Peyer's patch (tissue), 4 donors: ENCODE results near the gene ETDC. TPM values are rescaled to one million over a fixed set of nuclear protein-coding genes. Genes with fewer than 3 reads are reported as not detected.

Source experiments
- DNase-seq, 3 donors: peaks; one replicate each; pipeline ENCODE4 v3.0.0-alpha.2; 2017 to 2019
- H3K27ac ChIP-seq, 4 donors: fragments of 200-600 bp; sonication (generic); one replicate each; pipeline ENCODE4 v1.5.1; 2016 to 2019
- H3K27me3 ChIP-seq, 2 donors: fragments of 200-600 bp; sonication (generic); one replicate each; pipeline ENCODE4 v1.5.1; 2019
- H3K36me3 ChIP-seq, 3 donors: fragments of 200-600 bp; sonication (generic); one replicate each; pipeline ENCODE4 v1.5.1; 2016 to 2019
- H3K4me1 ChIP-seq, 4 donors: fragments of 200-600 bp; sonication (generic); one replicate each; pipeline ENCODE4 v1.5.1; 2016 to 2019
- H3K4me3 ChIP-seq, 4 donors: fragments of 200-600 bp; sonication (generic); 1 replicate in 3 of 4; 2 replicates in 1 of 4; pipeline ENCODE4 v1.5.1; 2016 to 2019; ENCODE audit warnings: mild to moderate bottlenecking in 1 of 4
- H3K9me3 ChIP-seq, 4 donors: fragments of 200-600 bp; sonication (generic); one replicate each; pipeline ENCODE4 v1.5.1; 2016 to 2019; ENCODE audit warnings: mild to moderate bottlenecking in 1 of 4
- POLR2A ChIP-seq, 2 donors: fragments of 450-650 bp; IDR thresholded peaks; one replicate each; pipeline ENCODE4 v1.5.1; 2017; ENCODE audit warnings: antibody characterized with exemption in 2 of 2, mild to moderate bottlenecking in 2 of 2, moderate library complexity in 2 of 2
- total RNA-seq, 4 donors: library from RNA; depleted of rRNA; stranded (reverse); fragments of >200 nt; gene quantifications; one replicate each; pipeline ENCODE4 v1.1.0, GENCODE V29; 2016
- TF ChIP-seq, protein P1 (sequence below), 6 experiments: fragments of 450-650 bp in 4 of 6; fragments of 200-600 bp in 2 of 6; sonication (generic) in 1 of 6; IDR thresholded peaks; one replicate each; pipeline ENCODE4 v1.5.1; 2017 to 2019; ENCODE audit warnings: antibody characterized with exemption in 6 of 6, mild to moderate bottlenecking in 3 of 6, moderate library complexity in 1 of 6

Gene ETDC
- total RNA-seq, 4 donors from 2014 or later = not detected

DNA sequence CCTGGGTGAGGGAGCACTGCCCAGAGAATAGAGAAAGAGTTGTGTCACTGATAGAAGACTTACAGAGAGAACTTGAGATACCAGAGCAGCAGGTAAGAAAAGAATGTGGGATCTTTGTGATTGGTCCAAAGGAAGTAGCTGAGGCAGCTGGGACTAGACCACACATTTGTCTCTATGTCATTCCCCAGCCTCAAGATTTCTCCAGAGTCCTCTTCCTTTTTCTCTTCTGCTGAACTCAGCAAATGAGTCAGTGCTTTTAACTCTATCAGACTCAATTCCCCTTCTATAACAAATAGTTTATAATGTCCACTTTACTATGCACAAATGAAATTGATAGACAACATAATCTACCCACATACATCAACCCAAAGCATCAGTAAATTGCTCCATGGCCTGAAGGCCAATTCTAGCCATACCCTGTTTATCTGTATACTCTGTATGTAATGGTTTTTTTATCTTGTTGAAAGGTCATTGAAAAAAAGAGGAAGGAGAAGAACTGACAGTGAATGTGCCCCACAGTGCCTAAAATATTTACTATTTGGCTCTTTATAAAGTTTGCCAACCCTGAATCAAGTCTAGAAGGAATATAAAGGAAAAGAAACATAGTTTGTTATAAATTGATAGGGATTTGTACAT is 38.2 kb downstream of the ETDC start:
- H3K36me3 ChIP-seq = peaks cover 0 to 18% (median 3%) of the 10 kb centered on the region in 3 donors
- TF ChIP-seq POLR2A (IDR thresholded peaks at IDR 0.05) = no peak
- TF ChIP-seq, protein P1, sequence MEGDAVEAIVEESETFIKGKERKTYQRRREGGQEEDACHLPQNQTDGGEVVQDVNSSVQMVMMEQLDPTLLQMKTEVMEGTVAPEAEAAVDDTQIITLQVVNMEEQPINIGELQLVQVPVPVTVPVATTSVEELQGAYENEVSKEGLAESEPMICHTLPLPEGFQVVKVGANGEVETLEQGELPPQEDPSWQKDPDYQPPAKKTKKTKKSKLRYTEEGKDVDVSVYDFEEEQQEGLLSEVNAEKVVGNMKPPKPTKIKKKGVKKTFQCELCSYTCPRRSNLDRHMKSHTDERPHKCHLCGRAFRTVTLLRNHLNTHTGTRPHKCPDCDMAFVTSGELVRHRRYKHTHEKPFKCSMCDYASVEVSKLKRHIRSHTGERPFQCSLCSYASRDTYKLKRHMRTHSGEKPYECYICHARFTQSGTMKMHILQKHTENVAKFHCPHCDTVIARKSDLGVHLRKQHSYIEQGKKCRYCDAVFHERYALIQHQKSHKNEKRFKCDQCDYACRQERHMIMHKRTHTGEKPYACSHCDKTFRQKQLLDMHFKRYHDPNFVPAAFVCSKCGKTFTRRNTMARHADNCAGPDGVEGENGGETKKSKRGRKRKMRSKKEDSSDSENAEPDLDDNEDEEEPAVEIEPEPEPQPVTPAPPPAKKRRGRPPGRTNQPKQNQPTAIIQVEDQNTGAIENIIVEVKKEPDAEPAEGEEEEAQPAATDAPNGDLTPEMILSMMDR (IDR thresholded peaks at IDR 0.05) = no peak
- H3K27me3 ChIP-seq = no peaks in the 10 kb centered on the region
- H3K9me3 ChIP-seq = no peaks in the 10 kb centered on the region
- peaks cover 0 to 4% (median 0%) of the 10 kb centered on the region in 4 donors for H3K4me1 ChIP-seq
- no peak overlapping the region for H3K4me3 ChIP-seq
- no peak overlapping the region for H3K27ac ChIP-seq
- no peak for DNase-seq

DNA sequence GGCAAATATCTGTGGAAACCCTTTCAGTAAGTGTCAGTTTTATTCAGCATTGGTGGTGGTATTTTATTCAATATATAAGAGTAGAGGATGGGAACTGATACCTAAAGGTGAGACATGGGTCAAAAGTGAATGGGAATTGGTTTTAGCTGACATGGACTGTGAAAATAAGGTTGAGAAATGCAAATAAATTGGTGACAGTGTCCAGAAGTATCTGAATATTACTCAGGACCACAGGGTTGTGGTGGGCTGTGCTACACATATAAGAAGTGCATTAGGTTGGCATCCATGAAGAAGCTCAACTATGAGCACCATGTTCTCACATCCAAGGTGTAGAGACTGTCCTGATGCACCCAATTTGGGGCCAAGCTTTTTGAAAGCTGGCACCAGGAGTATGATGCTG is 45.0 kb downstream of the ETDC start:
- Histone ChIP-seq H3K27me3 (no peaks in the 10 kb centered on the region), H3K4me3 (no peak overlapping the region), H3K36me3 (peaks cover 0 to 15% (median 0%) of the 10 kb centered on the region in 3 donors), H3K9me3 (no peaks in the 10 kb centered on the region), H3K4me1 (no peaks in the 10 kb centered on the region), H3K27ac (no peak overlapping the region)
- TF ChIP-seq, protein P1 (IDR thresholded peaks at IDR 0.05) = no peak
- no peak for TF ChIP-seq POLR2A (IDR thresholded peaks at IDR 0.05)
- no peak for DNase-seq

Other genes starting within 250 kb of the ETDC start
- 1 to 10 TPM in 2 of 4 donors, under 1 TPM in 2; 0.54 to 1.7 (median 0.86) TPM for gene SMIM10L2B, start 210.8 kb upstream of the ETDC start, total RNA-seq
- not detected for gene ETDB, start 189.0 kb upstream of the ETDC start, total RNA-seq
- not detected for gene CT55, start 138.1 kb upstream of the ETDC start, total RNA-seq
- not detected for gene ETDA, start 57.4 kb upstream of the ETDC start, total RNA-seq
- 10 to 100 TPM; 10.7 to 15.5 (median 13.2) TPM for gene ZNF75D, start 34.6 kb downstream of the ETDC start, total RNA-seq
- 1 to 10 TPM; 4.6 to 9.9 (median 5.9) TPM for gene ZNF449, start 35.3 kb downstream of the ETDC start, total RNA-seq
- 1 to 10 TPM in 1 of 4 donors, under 1 TPM in 1, not detected in 2; 0.35 to 1.2 TPM for gene SMIM10L2A, start 112.5 kb downstream of the ETDC start, total RNA-seq
- gene INTS6L, start 211.2 kb downstream of the ETDC start, total RNA-seq = 10 to 100 TPM in 3 of 4 donors, 1 to 10 TPM in 1; 8.2 to 71.8 (median 11.4) TPM